Neural cell (in vitro differentiated cells): ENCODE results near the gene ERCC2. TPM values are rescaled to one million over a fixed set of nuclear protein-coding genes. Genes with fewer than 3 reads are reported as not detected.
"Not testable (repeated sequence)": the region's sequence is repeated elsewhere in the genome, so short reads cannot be mapped to it uniquely, and the experiment has no call there.

Experiments used
- H2AFZ ChIP-seq: fragments of 200-600, 300-800 bp; sonication (generic), shearing (Covaris generic); 2 replicates; pipeline ENCODE4 v1.6.0; 2014; ENCODE audit warnings: low read depth, mild to moderate bottlenecking, antibody characterized with exemption, low read length, moderate library complexity
- H3F3A ChIP-seq: fragments of 200-600 bp; shearing (Covaris generic); 2 replicates; pipeline ENCODE4 v1.6.1; 2016; ENCODE audit warnings: mild to moderate bottlenecking, moderate library complexity, mixed read lengths, antibody characterized with exemption, low read length; ENCODE audit not compliant: insufficient read depth, poor library complexity, severe bottlenecking
- H3K27ac ChIP-seq: fragments of 200-600, 300-800 bp; sonication (generic), shearing (Covaris generic); 2 replicates; pipeline ENCODE4 v1.5.1; 2014; ENCODE audit warnings: mild to moderate bottlenecking, low read length, moderate library complexity
- H3K27me3 ChIP-seq: fragments of 300-800, 200-600 bp; sonication (generic), shearing (Covaris generic); 2 replicates; pipeline ENCODE4 v1.6.0; 2014; ENCODE audit warnings: mild to moderate bottlenecking, low read depth, low read length, moderate library complexity; ENCODE audit not compliant: insufficient read depth
- H3K36me3 ChIP-seq: fragments of 300-800, 200-600 bp; sonication (generic), shearing (Covaris generic); 2 replicates; pipeline ENCODE4 v1.5.1; 2014; ENCODE audit warnings: mild to moderate bottlenecking, antibody characterized with exemption, low read length, moderate library complexity; ENCODE audit not compliant: insufficient read depth
- H3K4me2 ChIP-seq: fragments of 300-800, 200-600 bp; sonication (generic), shearing (Covaris generic); 2 replicates; pipeline ENCODE4 v1.6.0; 2014; ENCODE audit warnings: mild to moderate bottlenecking, low read length
- H3K4me3 ChIP-seq: fragments of 300-800, 200-600 bp; sonication (generic), shearing (Covaris generic); 2 replicates; pipeline ENCODE4 v1.5.1; 2014; ENCODE audit warnings: mild to moderate bottlenecking, low read length, moderate library complexity
- H3K79me2 ChIP-seq: fragments of 200-600 bp; shearing (Covaris generic); replicated peaks from 2 replicates; pipeline ENCODE4 v1.6.0; 2014; ENCODE audit warnings: mild to moderate bottlenecking, low read length, moderate library complexity; ENCODE audit not compliant: insufficient read depth
- H3K9ac ChIP-seq: fragments of 300-800, 200-600 bp; sonication (generic), shearing (Covaris generic); 2 replicates; pipeline ENCODE4 v1.6.1; 2016; ENCODE audit warnings: mild to moderate bottlenecking, low read length, mixed read lengths
- H3K9me2 ChIP-seq: fragments of 200-600 bp; shearing (Covaris generic); 2 replicates; pipeline ENCODE4 v1.6.1; 2016; ENCODE audit warnings: mild to moderate bottlenecking, low read length, mixed read lengths; ENCODE audit not compliant: insufficient read depth
- H3K9me3 ChIP-seq: fragments of 200-600, 300-800 bp; sonication (generic), shearing (Covaris generic); 2 replicates; pipeline ENCODE4 v1.6.1; 2016; ENCODE audit warnings: mild to moderate bottlenecking, mixed run types, low read length, moderate library complexity, mixed read lengths
- H4K20me1 ChIP-seq: fragments of 200-600 bp; shearing (Covaris generic); 2 replicates; pipeline ENCODE4 v1.6.1; 2016; ENCODE audit warnings: mild to moderate bottlenecking, mixed run types; ENCODE audit not compliant: insufficient read depth
- EP300 ChIP-seq: fragments of 450-650 bp; conservative IDR thresholded peaks from 2 replicates; pipeline ENCODE4 v1.6.1; 2014; ENCODE audit warnings: antibody characterized with exemption, mild to moderate bottlenecking, moderate library complexity; ENCODE audit not compliant: poor library complexity, severe bottlenecking
- EZH2 ChIP-seq: fragments of 200-600, 300-800 bp; shearing (Covaris generic), sonication (generic); IDR thresholded peaks from 2 replicates; pipeline ENCODE4 v1.6.1; 2014; ENCODE audit warnings: antibody characterized with exemption, low read length, borderline replicate concordance, mild to moderate bottlenecking; ENCODE audit not compliant: insufficient read depth, poor library complexity, severe bottlenecking
- MXI1 ChIP-seq: fragments of 450-650 bp; conservative IDR thresholded peaks from 2 replicates; pipeline ENCODE4 v1.6.1; 2014; ENCODE audit warnings: antibody characterized with exemption, mild to moderate bottlenecking; ENCODE audit not compliant: poor library complexity, severe bottlenecking
- POLR2AphosphoS5 ChIP-seq: IDR thresholded peaks from 2 replicates; pipeline ENCODE4 v1.6.1; 2012
- RAD21 ChIP-seq: fragments of 450-650 bp; conservative IDR thresholded peaks from 2 replicates; pipeline ENCODE4 v1.6.1; 2014; ENCODE audit warnings: antibody characterized with exemption, mild to moderate bottlenecking, moderate library complexity
- SMC3 ChIP-seq: fragments of 450-650 bp; conservative IDR thresholded peaks from 2 replicates; pipeline ENCODE4 v1.6.1; 2014; ENCODE audit warnings: antibody characterized with exemption, mild to moderate bottlenecking, moderate library complexity; ENCODE audit not compliant: poor library complexity
- TAF1 ChIP-seq: IDR thresholded peaks from 2 replicates; pipeline ENCODE4 v1.6.1; 2012; ENCODE audit warnings: low read depth
- polyA plus RNA-seq: library from polyadenylated mRNA; depleted of rRNA; stranded (reverse); fragments of >200 nt; gene quantifications from 2 replicates; pipeline ENCODE4 v1.2.3, GENCODE V29; 2014
- TF ChIP-seq, protein P1 (sequence below): IDR thresholded peaks from 2 replicates; pipeline ENCODE4 v1.6.1; 2012; ENCODE audit warnings: borderline replicate concordance
- TF ChIP-seq, protein P2 (sequence below): fragments of 450-650 bp; IDR thresholded peaks from 2 replicates; pipeline ENCODE4 v1.5.1; 2014; ENCODE audit warnings: antibody characterized with exemption, mild to moderate bottlenecking, moderate library complexity; ENCODE audit not compliant: poor library complexity, severe bottlenecking

The ERCC2 gene
- polyA plus RNA-seq, 1 donor from 2014 or later, result 28.8 TPM

DNA sequence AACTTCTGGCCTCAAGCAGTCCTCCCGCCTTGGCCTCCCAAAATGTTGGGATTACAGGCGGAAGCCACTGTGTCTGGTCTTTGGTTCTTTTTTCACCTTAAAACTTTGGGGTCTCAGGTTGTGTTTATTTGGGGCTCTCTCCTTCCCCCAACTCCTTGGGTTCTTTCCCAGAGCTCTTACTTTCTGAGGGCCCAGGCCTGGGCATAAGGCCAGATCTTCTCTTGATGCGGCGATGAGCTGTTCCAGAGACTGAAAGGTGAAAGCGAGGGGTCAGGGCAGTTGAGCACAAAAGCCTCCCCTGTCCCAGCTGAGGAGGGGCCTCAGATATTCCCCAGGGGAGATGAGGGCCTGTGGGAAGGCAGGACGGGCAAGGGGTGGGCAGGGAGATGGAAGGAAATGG is 43.1 kb upstream of the ERCC2 start:
- H3K9me3 ChIP-seq, result no peaks in the 10 kb centered on the region
- no peaks in the 10 kb centered on the region for H3K36me3 ChIP-seq
- no peaks in the 10 kb centered on the region for H4K20me1 ChIP-seq
- H3K27me3 ChIP-seq, result no peaks in the 10 kb centered on the region
- no peak overlapping the region for H3K4me2 ChIP-seq
- H3F3A ChIP-seq, result no peaks in the 10 kb centered on the region
- H3K4me3 ChIP-seq, result no peak overlapping the region
- H2AFZ ChIP-seq, result no peak overlapping the region
- H3K9me2 ChIP-seq, result no peaks in the 10 kb centered on the region
- TF ChIP-seq RAD21 (no peak), MXI1 (no peak), SMC3 (no peak), EZH2 (no peak), EP300 (no peak), TAF1 (no peak), POLR2AphosphoS5 (no peak)
- TF ChIP-seq, protein P1, sequence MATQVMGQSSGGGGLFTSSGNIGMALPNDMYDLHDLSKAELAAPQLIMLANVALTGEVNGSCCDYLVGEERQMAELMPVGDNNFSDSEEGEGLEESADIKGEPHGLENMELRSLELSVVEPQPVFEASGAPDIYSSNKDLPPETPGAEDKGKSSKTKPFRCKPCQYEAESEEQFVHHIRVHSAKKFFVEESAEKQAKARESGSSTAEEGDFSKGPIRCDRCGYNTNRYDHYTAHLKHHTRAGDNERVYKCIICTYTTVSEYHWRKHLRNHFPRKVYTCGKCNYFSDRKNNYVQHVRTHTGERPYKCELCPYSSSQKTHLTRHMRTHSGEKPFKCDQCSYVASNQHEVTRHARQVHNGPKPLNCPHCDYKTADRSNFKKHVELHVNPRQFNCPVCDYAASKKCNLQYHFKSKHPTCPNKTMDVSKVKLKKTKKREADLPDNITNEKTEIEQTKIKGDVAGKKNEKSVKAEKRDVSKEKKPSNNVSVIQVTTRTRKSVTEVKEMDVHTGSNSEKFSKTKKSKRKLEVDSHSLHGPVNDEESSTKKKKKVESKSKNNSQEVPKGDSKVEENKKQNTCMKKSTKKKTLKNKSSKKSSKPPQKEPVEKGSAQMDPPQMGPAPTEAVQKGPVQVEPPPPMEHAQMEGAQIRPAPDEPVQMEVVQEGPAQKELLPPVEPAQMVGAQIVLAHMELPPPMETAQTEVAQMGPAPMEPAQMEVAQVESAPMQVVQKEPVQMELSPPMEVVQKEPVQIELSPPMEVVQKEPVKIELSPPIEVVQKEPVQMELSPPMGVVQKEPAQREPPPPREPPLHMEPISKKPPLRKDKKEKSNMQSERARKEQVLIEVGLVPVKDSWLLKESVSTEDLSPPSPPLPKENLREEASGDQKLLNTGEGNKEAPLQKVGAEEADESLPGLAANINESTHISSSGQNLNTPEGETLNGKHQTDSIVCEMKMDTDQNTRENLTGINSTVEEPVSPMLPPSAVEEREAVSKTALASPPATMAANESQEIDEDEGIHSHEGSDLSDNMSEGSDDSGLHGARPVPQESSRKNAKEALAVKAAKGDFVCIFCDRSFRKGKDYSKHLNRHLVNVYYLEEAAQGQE, result no peak
- TF ChIP-seq, protein P2, sequence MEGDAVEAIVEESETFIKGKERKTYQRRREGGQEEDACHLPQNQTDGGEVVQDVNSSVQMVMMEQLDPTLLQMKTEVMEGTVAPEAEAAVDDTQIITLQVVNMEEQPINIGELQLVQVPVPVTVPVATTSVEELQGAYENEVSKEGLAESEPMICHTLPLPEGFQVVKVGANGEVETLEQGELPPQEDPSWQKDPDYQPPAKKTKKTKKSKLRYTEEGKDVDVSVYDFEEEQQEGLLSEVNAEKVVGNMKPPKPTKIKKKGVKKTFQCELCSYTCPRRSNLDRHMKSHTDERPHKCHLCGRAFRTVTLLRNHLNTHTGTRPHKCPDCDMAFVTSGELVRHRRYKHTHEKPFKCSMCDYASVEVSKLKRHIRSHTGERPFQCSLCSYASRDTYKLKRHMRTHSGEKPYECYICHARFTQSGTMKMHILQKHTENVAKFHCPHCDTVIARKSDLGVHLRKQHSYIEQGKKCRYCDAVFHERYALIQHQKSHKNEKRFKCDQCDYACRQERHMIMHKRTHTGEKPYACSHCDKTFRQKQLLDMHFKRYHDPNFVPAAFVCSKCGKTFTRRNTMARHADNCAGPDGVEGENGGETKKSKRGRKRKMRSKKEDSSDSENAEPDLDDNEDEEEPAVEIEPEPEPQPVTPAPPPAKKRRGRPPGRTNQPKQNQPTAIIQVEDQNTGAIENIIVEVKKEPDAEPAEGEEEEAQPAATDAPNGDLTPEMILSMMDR, result no peak
- H3K27ac ChIP-seq, result no peak overlapping the region
- no peaks in the 10 kb centered on the region for H3K79me2 ChIP-seq
- H3K9ac ChIP-seq, result no peak overlapping the region

DNA sequence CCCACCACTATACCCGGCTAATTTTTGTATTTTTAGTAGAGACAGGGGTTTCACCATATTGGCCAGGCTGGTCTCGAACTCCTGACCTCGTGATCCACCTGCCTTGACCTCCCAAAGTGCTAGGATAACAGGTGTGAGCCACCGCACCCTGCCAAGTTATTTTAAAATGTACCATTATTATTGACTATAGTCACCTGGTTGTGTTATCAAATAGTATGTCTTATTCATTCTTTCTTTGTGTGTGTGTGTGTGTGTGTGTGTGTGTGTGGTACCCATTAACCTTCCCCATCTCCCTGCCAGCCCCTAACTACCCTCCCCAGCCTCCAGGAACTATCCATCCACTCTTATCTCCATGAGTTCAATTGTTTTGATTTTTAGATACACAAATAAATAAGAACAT is 40.0 kb upstream of the ERCC2 start:
- not testable (repeated sequence) for H3K9me2 ChIP-seq, H3K27ac ChIP-seq, H3K27me3 ChIP-seq, H3K4me2 ChIP-seq, H3K4me3 ChIP-seq, H3K79me2 ChIP-seq, H3K9ac ChIP-seq, H4K20me1 ChIP-seq, H2AFZ ChIP-seq, H3F3A ChIP-seq, H3K9me3 ChIP-seq, H3K36me3 ChIP-seq

DNA sequence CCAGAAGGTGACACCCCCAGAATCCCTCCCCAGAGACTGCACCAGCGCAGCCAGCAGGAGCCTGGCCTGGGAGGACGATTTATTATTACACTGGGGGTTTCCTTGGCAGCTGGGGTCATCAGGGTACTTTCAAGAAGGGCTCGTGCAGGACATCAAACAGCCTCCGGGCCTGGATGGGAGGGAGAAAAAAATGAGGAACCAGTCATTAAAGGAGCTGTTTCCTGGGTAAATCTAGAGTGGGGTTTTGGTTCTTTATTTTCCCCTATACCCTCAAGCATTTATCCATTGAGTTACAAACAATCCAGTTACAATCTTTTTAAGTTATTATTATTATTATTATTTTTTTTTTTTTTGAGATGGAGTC is 39.2 kb upstream of the ERCC2 start:
- TF ChIP-seq POLR2AphosphoS5, result no peak
- TF ChIP-seq RAD21, result no peak
- TF ChIP-seq MXI1, result no peak
- Histone ChIP-seq H3K36me3 (no peaks in the 10 kb centered on the region), H2AFZ (no peak overlapping the region), H3K9me3 (no peaks in the 10 kb centered on the region), H3K27ac (no peak overlapping the region), H3K79me2 (no peaks in the 10 kb centered on the region), H3F3A (no peaks in the 10 kb centered on the region), H3K9ac (no peak overlapping the region), H4K20me1 (no peaks in the 10 kb centered on the region), H3K9me2 (no peaks in the 10 kb centered on the region), H3K4me3 (no peak overlapping the region), H3K27me3 (peaks cover 12% of the 10 kb centered on the region), H3K4me2 (no peak overlapping the region)
